Glomerular visceral epithelial cell (primary cell): ENCODE measurements around the gene MALT1.
"Not testable (repeated sequence)": the region's sequence is repeated elsewhere in the genome, so short reads cannot be mapped to it uniquely, and the experiment has no call there.

Experiments
- DNase-seq: peaks from one replicate; pipeline ENCODE4 v3.0.0-alpha.2; 2016; ENCODE audit errors: extremely low spot score

The MALT1 gene

GRCh38 chr18:58770601-58771000 lies 99.3 kb downstream of the MALT1 start:
- no peak for DNase-seq

- DNase-seq: no peak
These were observed 100.9 kb downstream of the MALT1 start for GRCh38 chr18:58772161-58772560.

DNA sequence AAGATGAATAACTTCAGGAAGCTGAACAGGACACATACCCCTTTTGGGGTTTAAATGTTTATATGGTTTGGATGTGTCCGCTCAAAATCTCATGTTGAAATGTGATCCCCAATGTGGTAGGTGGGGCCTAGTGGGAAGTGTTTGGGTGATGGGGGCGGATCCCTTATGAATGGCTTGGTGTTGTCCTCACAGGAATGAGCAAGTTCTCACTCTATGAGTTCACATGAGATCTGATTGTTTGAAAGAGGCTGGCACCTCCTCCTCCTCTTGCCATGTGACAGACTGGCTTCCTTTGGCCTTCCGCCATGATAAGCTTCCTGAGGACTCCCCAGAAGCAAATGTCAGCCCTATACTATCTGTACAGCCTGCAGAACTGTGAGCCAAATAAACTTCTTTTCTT lies 104.8 kb downstream of the MALT1 start:
- no peak for DNase-seq

GRCh38 chr18:58776541-58776940 lies 105.3 kb downstream of the MALT1 start:
- not testable (repeated sequence) for DNase-seq

DNA sequence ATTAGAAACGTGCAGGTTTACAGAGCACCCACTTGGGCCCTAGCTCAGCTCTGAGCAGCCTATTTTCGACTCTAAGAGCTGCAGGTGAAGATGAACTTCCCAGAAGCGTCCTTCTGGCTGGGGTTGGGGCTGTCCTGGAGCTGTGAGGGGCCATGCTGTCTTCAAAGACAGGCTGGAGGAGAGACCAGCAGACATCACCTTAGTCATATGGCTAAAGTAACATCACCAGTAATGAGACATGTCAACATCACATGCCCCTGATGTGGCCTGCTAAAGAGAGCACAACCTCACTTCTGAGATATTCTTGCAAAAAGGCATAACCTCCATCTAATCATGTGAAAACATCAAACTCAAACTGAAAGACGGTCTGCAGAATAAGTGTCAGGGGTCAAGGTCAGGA lies 106.2 kb downstream of the MALT1 start:
- DNase-seq: no peak

DNA sequence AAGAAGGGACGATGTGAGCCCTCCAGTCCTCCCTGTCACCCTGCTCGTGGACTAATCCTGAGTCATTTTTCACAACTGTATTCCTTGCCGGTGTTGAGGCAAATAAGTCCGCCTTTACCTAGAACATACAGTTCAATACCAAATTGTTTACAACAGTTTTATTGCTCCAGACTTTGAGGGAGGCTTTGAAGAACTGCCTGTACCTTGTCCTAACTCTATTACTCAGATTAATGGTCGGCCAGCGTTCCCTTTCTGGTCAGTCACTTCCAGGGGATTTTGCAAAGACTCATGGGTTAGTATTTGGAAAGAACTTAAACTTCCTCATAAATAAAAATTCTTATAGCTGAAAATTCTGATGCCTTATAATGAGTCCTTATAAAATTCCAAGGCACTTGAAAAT lies 108.3 kb downstream of the MALT1 start:
- DNase-seq: no peak

DNA sequence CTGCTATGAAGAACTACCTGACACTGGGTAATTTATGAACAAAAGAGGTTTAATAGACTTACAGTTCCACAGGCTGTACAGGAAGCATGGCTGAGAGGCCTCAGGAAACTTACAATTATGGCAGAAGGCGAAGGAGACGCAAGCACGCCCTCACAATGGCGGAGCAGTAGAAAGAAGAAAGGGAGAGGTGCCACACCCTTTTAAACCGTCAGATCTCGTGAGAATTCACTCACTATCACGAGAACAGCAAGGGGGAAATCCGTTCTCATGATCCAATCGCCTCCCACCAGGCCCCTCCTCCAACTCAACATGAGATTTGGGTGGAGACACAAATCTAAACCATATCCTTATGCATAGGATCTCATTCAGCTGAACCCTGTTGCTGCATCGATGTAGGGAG lies 108.8 kb downstream of the MALT1 start:
- no peak for DNase-seq

DNA sequence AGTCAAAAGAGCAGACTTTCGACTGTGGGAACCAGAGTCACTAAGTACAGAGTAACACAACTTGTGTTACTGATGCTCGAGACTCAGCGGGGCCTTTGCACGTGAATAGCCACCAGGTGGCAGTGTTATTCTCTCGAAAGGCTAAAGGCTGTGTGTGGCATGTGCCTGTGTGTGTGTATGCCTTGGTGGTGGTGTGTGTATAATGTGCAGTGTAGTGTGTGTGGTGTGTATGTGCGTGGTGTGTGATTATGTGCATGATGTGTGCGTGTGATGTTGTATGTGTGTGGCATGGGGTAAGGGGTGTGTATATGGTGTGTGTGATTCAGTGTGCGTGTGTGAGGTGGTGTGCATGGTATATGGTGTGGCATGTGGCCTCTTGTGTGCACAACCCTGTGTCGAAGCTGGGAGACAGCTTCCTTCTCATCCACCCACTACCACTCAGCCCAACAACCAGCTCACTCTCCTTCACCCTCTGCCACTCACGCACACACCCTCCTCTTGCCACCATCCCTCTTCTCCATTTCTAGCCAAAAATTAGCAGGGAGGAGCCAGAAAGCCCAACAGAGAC lies 110.4 kb downstream of the MALT1 start:
- DNase-seq: peak; percentile 76

DNA sequence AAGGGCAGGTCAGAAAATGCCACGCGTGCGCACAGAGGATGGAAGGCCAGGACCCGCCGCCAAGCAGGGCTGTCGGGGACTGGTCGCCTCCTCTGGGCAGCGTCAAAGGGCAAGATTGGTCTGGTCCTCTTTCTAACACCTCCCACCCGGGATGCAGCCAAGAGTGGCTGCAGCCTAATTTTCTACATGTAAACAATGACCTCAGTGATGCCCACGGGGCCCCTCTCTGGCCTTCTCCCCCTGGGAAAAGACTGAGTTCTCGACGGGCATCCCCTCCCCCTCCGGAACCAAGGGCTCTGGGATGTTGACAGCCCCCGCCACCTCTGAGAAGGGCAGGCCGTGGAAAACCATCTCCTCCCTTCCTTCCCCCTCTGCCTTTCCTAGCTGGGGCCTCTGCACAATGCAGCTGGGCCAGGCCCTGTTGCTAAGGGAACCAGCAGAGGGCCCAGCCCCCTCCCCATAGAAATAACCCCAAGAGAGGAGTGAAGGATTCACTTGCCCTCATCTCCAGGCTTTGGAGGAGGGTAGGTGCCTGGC lies 113.4 kb downstream of the MALT1 start:
- DNase-seq: peak; percentile 68

DNA sequence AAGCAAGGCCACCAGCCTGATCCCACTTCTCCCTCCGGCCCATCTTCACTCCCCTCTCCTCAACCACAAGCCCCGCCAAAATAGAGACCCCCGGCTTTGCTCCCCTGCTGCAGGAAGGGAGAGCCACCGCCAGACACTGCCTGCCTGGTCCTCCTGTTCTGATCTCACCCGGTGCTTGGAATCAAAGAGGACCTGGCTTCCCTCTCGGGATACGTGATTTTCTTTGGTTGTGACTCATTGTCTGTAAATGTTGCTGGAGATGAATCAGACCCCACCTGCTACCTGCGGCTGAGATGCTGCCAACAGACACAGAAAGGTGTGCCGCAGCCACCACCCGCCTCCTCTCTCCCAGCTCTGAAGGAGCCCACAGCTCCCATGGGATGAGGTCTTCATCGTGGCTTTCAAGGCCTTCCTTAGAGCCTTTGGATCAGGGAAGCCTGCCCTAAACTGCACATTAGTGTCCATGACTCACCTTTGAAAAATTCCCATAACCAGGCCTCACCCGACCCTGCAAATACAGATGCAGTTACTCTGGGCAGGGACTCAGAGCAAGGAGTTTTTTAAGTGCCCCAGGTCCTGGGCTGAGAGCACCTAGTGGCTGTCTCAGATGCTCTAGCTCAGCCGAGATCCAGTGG lies 114.0 kb downstream of the MALT1 start:
- peak; percentile 96 for DNase-seq

DNA sequence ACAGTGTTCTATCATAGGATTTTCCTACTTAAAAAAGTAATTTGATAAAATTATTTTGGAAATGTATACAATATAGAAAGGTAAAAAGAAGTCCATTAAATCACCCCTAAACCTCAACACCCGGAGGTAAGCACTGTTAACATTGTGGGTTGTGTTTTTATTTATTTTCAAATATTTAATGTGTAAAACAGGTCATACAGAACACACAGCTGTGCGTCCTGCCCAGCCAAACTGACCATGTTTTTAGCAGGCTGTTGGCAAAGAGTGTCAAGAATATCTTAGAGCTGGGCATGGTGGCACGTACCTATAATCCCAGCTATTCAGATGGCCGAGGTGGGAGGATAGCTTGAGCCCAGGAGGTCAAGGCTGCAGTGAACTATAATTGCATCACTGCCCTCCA lies 114.6 kb downstream of the MALT1 start:
- no peak for DNase-seq

DNA sequence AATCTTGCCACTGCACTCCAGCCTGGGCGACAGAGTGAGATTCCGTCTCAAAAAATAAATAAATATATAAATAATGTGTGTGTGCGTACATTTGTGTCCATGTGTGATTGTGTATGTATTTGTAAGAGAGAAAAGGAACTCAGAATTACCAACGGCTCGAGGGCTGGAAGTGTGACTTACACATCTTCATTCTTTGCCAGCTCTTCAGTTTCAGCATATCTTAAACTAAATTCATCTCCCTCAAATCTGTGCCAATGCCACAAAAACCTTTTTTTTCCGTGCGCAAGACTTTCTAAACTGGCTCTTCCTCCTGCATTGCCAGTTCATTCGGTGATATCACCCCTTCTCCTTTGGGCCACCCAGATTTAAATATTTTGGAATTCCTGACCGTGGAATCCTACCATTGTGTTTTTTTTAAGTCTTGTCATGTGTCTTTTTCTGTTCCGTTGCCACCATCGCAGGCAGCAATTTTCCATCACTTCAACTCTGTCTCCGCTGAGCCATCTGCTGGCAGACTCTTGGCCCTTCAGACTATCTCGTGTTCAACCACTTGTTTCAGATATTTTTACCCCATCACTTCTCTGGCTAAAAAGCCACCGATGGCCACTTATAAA lies 116.4 kb downstream of the MALT1 start:
- no peak for DNase-seq

DNA sequence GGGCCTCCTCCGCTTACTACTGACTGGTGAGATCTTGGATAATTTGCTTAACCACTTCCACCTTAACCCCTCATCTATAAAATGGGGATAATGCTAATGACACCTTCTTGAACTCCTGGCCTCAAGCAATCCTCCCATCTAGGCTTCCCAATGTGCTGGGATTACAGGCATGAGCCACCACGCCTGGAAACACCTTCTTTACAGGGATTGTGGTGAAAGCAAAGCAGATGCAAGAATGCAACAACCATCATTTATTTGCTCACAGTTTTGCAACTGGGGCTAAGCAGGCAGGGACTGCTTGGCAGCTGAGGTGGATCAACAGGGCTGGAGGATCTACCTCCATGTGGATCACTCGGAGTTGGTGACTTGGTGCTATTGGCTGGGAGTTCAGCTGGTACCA lies 117.2 kb downstream of the MALT1 start:
- DNase-seq: no peak

- no peak for DNase-seq
These were observed 118.0 kb downstream of the MALT1 start for GRCh38 chr18:58788971-58789875.

GRCh38 chr18:58789876-58790240 lies 118.6 kb downstream of the MALT1 start:
- no peak for DNase-seq

GRCh38 chr18:58792086-58792485 lies 120.8 kb downstream of the MALT1 start:
- no peak for DNase-seq

DNA sequence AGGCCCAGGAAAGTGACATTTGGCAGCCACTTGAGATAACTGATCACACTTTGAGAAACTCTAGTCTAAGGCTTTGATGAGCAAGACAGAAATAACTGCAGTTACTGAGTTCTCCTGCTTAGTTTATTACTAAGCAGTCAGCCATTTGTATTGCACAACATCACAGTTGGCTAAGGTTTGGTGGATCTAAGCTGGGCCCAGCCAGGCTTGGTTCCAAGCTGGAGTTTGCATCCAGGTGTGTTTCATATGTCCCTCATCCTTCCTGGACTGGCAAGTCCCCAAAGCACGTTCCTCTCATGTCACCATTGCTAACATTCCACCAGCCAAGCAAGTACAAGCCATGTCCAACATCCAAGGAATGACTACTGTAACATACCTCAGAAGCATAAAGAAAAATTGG lies 122.1 kb downstream of the MALT1 start:
- no peak for DNase-seq

DNA sequence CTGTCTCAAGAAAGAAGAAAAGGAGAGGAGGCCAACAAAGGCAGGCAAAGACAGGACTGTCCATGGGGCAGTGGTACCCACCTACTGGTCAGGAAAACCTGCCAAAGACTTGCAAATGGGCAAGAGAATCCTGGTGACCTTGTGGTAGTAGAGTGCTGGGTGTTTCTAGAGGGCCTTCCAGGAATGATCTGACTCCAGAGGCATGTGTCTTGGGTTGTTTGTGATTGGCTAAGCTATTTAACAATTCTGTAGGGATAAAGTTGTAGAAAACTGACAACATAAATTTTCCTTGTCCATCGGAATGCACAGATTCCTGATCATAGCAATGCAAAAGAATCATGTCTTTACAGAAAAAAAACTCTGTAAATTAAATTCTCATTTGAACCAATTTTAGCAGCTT lies 125.0 kb downstream of the MALT1 start:
- no peak for DNase-seq

DNA sequence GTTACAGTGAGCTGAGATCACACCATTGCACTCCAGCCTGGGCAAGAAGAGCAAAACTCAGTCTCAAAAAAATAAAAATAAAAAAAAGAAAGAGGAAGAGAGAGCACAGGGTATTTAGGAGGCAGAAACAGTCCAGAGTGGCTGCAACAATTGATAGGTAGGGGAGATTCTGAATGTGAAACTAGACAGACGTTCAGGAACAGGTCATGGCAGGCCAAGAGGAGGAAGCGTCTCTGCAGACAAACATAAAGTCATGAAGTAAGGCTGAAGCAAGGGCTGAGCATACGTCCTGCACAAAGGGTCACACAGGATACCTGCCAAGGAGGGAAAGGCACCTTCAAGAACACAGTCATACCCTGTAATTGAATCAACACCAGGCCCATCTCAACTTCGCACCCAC lies 129.3 kb downstream of the MALT1 start:
- DNase-seq: no peak

GRCh38 chr18:58802959-58803358 lies 131.7 kb downstream of the MALT1 start:
- DNase-seq: no peak

DNA sequence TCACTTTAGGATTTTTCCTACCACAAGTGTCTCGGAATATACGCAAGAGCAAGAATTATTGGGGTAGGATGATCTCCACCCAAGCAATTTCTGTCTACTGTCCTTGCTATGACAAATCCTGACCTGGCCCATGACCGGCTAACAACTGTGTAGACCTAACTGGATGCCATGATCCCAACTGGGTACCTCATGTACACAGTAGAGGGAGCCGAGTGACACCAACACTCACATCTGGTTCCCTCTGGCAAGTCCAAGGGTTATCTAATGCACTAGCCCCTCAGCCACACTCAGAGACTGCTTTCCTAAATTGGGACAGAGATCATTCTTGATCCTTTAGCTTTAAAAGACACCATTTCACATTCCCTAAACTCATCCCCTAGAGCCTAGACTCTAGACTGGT lies 132.7 kb downstream of the MALT1 start:
- DNase-seq: no peak
